ENCODE data around the gene STING1. TPM values are rescaled to one million over a fixed set of nuclear protein-coding genes. Genes with fewer than 3 reads are reported as not detected.
"Not testable (repeated sequence)": the region's sequence is repeated elsewhere in the genome, so short reads cannot be mapped to it uniquely, and the experiment has no call there.

STING1 gene
- total and polyA plus RNA-seq, 4 donors: 23.9 to 180 (median 131) TPM

GRCh38 chr5:139440416-139440815, 42.1 kb downstream of the STING1 start:
- not testable (repeated sequence) for H3K4me1 ChIP-seq (ENCODE audit: control insufficient read depth in 1 of 2, insufficient read depth in 2 of 2, low read length in 2 of 2); H3K4me3 ChIP-seq (ENCODE audit: low read length in 2 of 2); H3K36me3 ChIP-seq (ENCODE audit: control insufficient read depth in 1 of 2, insufficient read depth in 2 of 2, low read length in 1 of 2); ATAC-seq (ENCODE audit: low FRiP score); DNase-seq; H3K27me3 ChIP-seq (ENCODE audit: control insufficient read depth in 1 of 2, insufficient read depth in 2 of 2, low read length in 1 of 2); H3K27ac ChIP-seq (ENCODE audit: low read depth in 1 of 2, low read length in 2 of 2); H3K9me3 ChIP-seq (ENCODE audit: control insufficient read depth, low read length)
- 96 to 97% methylated on average over 17 of the region's 17 CpGs for WGBS, 2 donors
- intact Hi-C loops (cut with DNase I): loop anchor here in 1 of 2 donors (5.0 kb wide), 1 partner anchor 37 kb away; no protein-coding TSS in a partner anchor

GRCh38 chr5:139439013-139439903, 43.3 kb downstream of the STING1 start, which contains the start of gene DNAJC18:
DNAJC18 (minus strand) TSS chr5:139439525; CDS start chr5:139439445, 80 bp downstream.
- 2 to 3% methylated on average over 46 to 49 of the region's 49 CpGs for WGBS, 2 donors
- Histone ChIP-seq H3K36me3 (ENCODE audit: control insufficient read depth in 1 of 2, insufficient read depth in 2 of 2, low read length in 1 of 2) (peaks cover 0 to 1% of the 10 kb centered on the region in 2 donors), H3K27ac (ENCODE audit: low read depth in 1 of 2, low read length in 2 of 2) (peak within 1 kb of the TSS; percentile 71 to 92), H3K4me1 (ENCODE audit: control insufficient read depth in 1 of 2, insufficient read depth in 2 of 2, low read length in 2 of 2) (peaks cover 0 to 3% of the 10 kb centered on the region in 2 donors), H3K4me3 (ENCODE audit: low read length in 2 of 2) (peak within 1 kb of the TSS; percentile 64 to 85), H3K9me3 (ENCODE audit: control insufficient read depth, low read length) (no peaks in the 10 kb centered on the region), H3K27me3 (ENCODE audit: control insufficient read depth in 1 of 2, insufficient read depth in 2 of 2, low read length in 1 of 2) (no peaks in the 10 kb centered on the region)
- intact Hi-C loops (cut with DNase I): loop anchor here in 1 of 2 donors (5.0 kb wide), 1 partner anchor 43 kb away; the partner anchor contains the start of gene STING1
- peak; percentile 97 to 99 for DNase-seq
- peak; percentile 97 for ATAC-seq (ENCODE audit: low FRiP score)

DNA sequence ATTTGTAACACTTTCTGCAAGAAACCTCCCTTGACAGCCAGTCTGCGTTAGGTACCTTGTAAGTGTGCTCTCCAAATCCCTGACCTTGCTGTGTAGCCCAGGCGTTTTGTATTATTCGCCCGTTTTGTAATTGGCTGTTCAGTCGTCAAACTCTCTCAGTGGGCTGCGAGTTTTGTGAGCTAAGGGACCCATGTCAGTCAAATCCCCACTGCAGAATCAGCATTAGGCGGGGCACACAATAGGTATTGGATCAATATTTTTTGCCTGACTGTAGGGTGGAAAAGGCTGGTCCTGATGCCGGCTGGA, 43.9 kb downstream of the STING1 start:
- Histone ChIP-seq H3K27me3 (ENCODE audit: control insufficient read depth in 1 of 2, insufficient read depth in 2 of 2, low read length in 1 of 2) (no peaks in the 10 kb centered on the region), H3K4me3 (ENCODE audit: low read length in 2 of 2) (peak overlapping the region; percentile 64 to 85), H3K9me3 (ENCODE audit: control insufficient read depth, low read length) (no peaks in the 10 kb centered on the region), H3K36me3 (ENCODE audit: control insufficient read depth in 1 of 2, insufficient read depth in 2 of 2, low read length in 1 of 2) (peaks cover 0 to 2% of the 10 kb centered on the region in 2 donors), H3K4me1 (ENCODE audit: control insufficient read depth in 1 of 2, insufficient read depth in 2 of 2, low read length in 2 of 2) (peaks cover 0 to 3% of the 10 kb centered on the region in 2 donors), H3K27ac (ENCODE audit: low read depth in 1 of 2, low read length in 2 of 2) (peak overlapping the region in 1 of 2 donors; percentile 39)
- WGBS, 2 donors: 11 to 15% methylated on average over 8 of the region's 8 CpGs
- intact Hi-C loops (cut with DNase I): loop anchor here in 1 of 2 donors (5.0 kb wide), 1 partner anchor 44 kb away; the partner anchor contains the start of gene STING1
- DNase-seq (no peak), ATAC-seq (ENCODE audit: low FRiP score) (no peak)

- no peak overlapping the region for H3K4me3 ChIP-seq (ENCODE audit: low read length in 2 of 2)
- H3K36me3 ChIP-seq (ENCODE audit: control insufficient read depth in 1 of 2, insufficient read depth in 2 of 2, low read length in 1 of 2): peaks cover 0 to 2% of the 10 kb centered on the region in 2 donors
- no peaks in the 10 kb centered on the region for H3K9me3 ChIP-seq (ENCODE audit: control insufficient read depth, low read length)
- H3K27ac ChIP-seq (ENCODE audit: low read depth in 1 of 2, low read length in 2 of 2): no peak overlapping the region
- DNase-seq (no peak), ATAC-seq (ENCODE audit: low FRiP score) (no peak)
- no peaks in the 10 kb centered on the region for H3K27me3 ChIP-seq (ENCODE audit: control insufficient read depth in 1 of 2, insufficient read depth in 2 of 2, low read length in 1 of 2)
- WGBS, 2 donors: 96 to 97% methylated on average over 3 of the region's 3 CpGs
- intact Hi-C loops (cut with DNase I): loop anchor here in 1 of 2 donors (5.0 kb wide), 1 partner anchor 47 kb away; the partner anchor contains the start of gene STING1
- peaks cover 0 to 3% of the 10 kb centered on the region in 2 donors for H3K4me1 ChIP-seq (ENCODE audit: control insufficient read depth in 1 of 2, insufficient read depth in 2 of 2, low read length in 2 of 2)
These were observed 46.9 kb downstream of the STING1 start for GRCh38 chr5:139435676-139436075.

DNA sequence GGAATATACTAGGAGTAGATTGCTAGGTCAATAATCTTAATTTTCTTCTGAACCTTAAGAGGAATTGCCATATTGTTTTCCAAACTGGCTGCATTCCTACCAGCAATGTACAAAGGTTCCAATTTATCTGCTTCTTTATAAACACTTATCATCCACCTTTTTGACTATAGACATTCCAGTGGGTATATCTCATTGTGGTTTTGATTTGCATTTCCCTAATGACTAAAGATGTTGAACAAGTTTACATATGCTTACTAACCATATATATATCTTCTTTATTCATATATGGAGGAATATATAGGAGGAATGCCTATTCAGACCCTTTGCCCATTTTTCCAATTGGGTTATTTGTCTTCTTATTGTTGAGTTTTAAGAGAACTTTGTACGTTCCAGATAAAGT, 50.9 kb downstream of the STING1 start:
- no peaks in the 10 kb centered on the region for H3K9me3 ChIP-seq (ENCODE audit: control insufficient read depth, low read length)
- no peak overlapping the region for H3K27ac ChIP-seq (ENCODE audit: low read depth in 1 of 2, low read length in 2 of 2)
- H3K4me3 ChIP-seq (ENCODE audit: low read length in 2 of 2): no peak overlapping the region
- no peaks in the 10 kb centered on the region for H3K4me1 ChIP-seq (ENCODE audit: control insufficient read depth in 1 of 2, insufficient read depth in 2 of 2, low read length in 2 of 2)
- ATAC-seq (ENCODE audit: low FRiP score) (no peak), DNase-seq (no peak)
- 44 to 59% methylated on average over 1 of the region's 1 CpG for WGBS, 2 donors
- peaks cover 0 to 2% of the 10 kb centered on the region in 2 donors for H3K36me3 ChIP-seq (ENCODE audit: control insufficient read depth in 1 of 2, insufficient read depth in 2 of 2, low read length in 1 of 2)
- H3K27me3 ChIP-seq (ENCODE audit: control insufficient read depth in 1 of 2, insufficient read depth in 2 of 2, low read length in 1 of 2): no peaks in the 10 kb centered on the region
- intact Hi-C loops (cut with DNase I): no loop called here

DNA sequence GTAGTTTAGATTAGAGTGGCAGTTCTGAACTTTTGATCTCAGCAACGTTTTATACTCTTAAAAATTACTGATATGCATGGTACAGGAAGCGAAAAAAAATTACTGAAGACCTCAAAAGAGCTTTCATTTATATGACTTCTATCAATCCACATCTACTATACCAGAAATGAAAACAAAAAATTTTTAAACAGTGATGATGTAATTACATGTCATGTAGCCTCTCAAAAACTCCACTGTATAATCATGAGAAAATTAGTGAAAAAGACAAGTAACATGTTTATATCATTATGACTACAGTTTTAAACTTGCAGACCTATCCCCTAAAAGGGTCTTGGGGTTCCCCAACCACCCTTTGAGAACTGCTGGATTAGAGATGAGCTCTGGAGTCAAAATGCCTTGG, 52.5 kb downstream of the STING1 start:
- WGBS, 2 donors: 81 to 82% methylated on average over 2 of the region's 2 CpGs
- no peak for DNase-seq
- Histone ChIP-seq H3K4me1 (ENCODE audit: control insufficient read depth in 1 of 2, insufficient read depth in 2 of 2, low read length in 2 of 2) (no peaks in the 10 kb centered on the region), H3K9me3 (ENCODE audit: control insufficient read depth, low read length) (no peaks in the 10 kb centered on the region), H3K4me3 (ENCODE audit: low read length in 2 of 2) (no peak overlapping the region), H3K27ac (ENCODE audit: low read depth in 1 of 2, low read length in 2 of 2) (no peak overlapping the region), H3K36me3 (ENCODE audit: control insufficient read depth in 1 of 2, insufficient read depth in 2 of 2, low read length in 1 of 2) (peaks cover 0 to 2% of the 10 kb centered on the region in 2 donors), H3K27me3 (ENCODE audit: control insufficient read depth in 1 of 2, insufficient read depth in 2 of 2, low read length in 1 of 2) (no peaks in the 10 kb centered on the region)
- intact Hi-C loops (cut with DNase I): no loop called here
- no peak for ATAC-seq (ENCODE audit: low FRiP score)

- WGBS, 2 donors: 56 to 58% methylated on average over 8 of the region's 8 CpGs
- Histone ChIP-seq H3K27ac (ENCODE audit: low read depth in 1 of 2, low read length in 2 of 2) (peak overlapping the region in 1 of 2 donors; percentile 42), H3K4me3 (ENCODE audit: low read length in 2 of 2) (no peak overlapping the region), H3K9me3 (ENCODE audit: control insufficient read depth, low read length) (no peaks in the 10 kb centered on the region), H3K4me1 (ENCODE audit: control insufficient read depth in 1 of 2, insufficient read depth in 2 of 2, low read length in 2 of 2) (no peaks in the 10 kb centered on the region), H3K27me3 (ENCODE audit: control insufficient read depth in 1 of 2, insufficient read depth in 2 of 2, low read length in 1 of 2) (no peaks in the 10 kb centered on the region), H3K36me3 (ENCODE audit: control insufficient read depth in 1 of 2, insufficient read depth in 2 of 2, low read length in 1 of 2) (peaks cover 4% of the 10 kb centered on the region in 2 donors)
- intact Hi-C loops (cut with DNase I): no loop called here
- DNase-seq (no peak), ATAC-seq (ENCODE audit: low FRiP score) (no peak)
These were observed 56.2 kb downstream of the STING1 start for GRCh38 chr5:139426203-139426885.

Measured in aorta (tissue), 5 donors.